Stromal cell of bone marrow (primary cell): Measurements from ENCODE around the gene MED12L.

Experiments
- DNase-seq: peaks from one replicate; pipeline ENCODE4 v3.0.0-alpha.2; 2012; ENCODE audit warnings: low read depth

The MED12L gene

DNA sequence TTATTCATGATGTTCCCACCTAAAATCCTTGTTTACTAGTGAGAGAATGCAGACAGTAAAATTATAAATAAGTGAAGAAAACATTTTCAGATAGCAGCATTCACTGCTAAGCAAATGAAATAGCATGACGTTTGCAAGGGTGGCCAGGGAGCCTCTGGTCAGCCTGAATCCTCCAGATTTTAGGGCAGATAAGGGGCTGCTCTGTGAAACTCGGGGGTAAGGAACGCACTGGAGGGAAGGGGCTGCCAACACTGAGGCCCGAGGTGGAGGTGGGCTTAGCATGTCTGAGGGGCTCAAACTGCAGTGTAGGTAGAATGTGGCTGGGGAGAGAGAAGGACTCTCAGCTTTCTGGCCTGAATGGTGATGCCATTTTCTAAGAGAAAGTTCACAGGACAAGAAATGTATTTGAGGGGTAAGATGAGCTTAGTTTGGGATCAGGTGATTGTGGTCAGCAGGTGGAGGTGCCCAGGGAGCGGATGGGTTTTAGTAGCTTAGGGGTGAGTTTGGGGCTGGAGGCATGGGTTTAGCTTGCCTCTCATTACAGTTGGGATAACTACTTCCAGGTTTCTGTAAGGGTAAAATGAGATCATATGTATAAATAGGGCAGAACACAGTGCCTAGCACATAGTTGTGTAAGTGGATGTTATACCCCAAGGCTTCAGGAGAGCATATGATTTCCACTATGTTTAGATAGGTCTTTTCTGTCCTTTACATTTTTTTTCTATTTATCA lies 97.0 kb downstream of the MED12L start:
- DNase-seq = no peak

- DNase-seq = no peak
These were observed 97.8 kb downstream of the MED12L start for GRCh38 chr3:151183265-151183671.

GRCh38 chr3:151191095-151191494 lies 105.6 kb downstream of the MED12L start:
- no peak for DNase-seq

DNA sequence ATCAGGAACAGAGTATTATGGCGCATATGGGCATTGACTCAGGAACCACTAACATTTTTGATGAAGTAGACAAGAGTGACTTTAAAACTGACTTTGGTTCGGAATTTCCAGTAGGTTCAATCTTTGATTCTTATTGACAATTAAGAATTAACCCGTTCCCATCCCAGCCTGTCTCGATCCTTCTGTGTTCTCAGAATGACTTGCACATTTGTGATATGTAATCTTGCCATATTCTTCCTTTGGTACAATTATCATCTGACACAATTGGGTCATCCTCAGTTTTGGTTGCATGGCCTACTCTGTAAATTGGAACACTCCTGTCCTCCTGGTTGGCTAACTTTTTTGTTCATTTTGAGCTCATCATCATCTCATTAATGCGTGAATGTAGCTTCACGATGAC lies 107.1 kb downstream of the MED12L start:
- DNase-seq = no peak

- DNase-seq = no peak
These were observed 110.4 kb downstream of the MED12L start for GRCh38 chr3:151195826-151196225.

DNA sequence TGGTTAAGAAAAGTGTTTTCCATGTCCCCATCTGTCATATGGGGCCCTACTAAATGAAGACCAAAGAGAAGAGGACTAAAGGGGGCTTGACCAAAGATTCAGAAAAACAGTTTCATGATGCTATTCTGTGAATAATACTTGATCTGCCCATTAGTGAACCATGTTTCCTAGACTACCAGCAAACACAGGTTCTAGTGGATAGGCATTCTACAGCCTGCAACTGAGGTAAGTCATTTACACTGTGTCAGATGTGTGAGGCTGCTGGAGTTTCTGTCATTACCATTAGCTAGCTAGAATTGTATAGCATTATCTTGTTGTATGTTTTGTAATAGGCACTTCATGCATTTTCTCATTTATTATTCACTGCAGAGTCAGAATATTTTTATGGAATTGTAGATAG lies 111.0 kb downstream of the MED12L start:
- DNase-seq = no peak

DNA sequence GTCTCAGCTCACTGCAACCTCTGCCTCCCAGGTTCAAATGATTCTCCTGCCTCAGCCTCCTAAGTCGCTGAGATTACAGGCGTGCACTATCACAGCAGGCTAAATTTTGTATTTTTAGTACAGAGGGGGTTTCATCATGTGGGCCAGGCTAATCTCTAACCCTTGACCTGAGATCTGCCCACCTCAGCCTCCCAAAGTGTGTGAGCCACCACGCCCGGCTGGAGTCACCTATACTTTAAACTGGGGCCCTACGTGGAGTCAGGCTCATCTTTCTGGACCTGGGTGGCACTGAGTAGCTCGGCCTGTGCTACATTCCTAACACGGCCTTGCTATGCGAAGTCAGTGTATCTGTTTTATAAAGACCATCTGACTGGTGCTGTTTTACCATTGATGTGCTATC lies 111.8 kb downstream of the MED12L start:
- DNase-seq = no peak

- no peak for DNase-seq
These were observed 112.7 kb downstream of the MED12L start for GRCh38 chr3:151197981-151198767.

DNA sequence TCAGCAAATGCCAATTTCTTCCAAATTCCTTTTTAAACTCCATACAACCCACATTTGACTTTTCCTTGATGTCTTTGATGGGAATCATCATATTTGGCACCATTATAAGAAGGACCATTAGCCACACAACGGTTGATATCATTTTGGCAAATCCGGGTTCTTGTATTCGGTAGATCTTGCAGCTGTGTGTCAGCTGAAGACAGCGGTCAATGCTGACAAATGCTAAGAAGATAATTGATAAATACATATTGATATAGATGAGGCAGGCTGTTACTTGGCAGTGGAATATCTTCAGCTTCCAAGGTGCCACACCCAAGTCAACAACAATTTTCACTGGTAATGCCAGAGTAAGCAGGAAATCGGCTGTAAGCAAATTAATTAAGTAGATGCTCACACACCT lies 113.4 kb downstream of the MED12L start:
- no peak for DNase-seq

- DNase-seq = no peak
These were observed 114.3 kb downstream of the MED12L start for GRCh38 chr3:151199554-151200438.

DNA sequence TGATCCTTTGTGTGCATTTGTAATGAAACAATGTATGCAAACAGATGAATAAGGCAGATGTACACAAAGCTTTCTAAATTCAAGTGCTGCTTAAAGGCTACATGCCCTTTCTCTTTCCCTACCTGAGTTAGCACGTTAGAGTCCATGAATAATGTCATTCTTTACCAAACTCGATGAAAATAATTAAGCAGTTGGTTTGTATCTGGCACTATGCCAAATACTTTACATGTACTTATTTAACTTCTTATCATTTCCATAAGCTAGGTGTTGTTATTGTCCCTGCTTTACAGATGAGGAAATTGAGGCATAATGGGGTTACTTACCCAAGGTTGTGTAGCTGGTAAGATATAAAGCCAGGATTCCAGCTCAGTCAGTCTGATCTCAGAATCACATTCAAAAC lies 115.1 kb downstream of the MED12L start:
- no peak for DNase-seq

GRCh38 chr3:151201051-151201730 lies 115.7 kb downstream of the MED12L start:
- no peak for DNase-seq

DNA sequence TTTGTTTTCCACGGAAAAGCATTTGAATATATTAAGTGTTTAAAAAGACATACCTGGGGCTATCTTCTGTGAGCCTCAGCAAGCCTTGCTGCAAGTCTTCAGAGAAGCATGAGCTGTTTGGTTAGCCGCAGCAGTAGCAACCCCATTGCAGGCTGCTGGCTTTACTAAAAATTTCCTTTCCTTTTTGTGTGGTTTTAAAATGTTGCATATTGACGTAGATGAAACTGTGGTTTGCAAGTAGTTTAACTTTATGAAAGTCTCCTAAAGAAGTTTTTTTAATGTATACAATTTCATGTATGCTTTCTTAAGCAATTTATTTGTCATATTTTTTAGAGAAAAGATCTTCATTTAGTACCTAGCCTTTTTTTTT lies 117.6 kb downstream of the MED12L start, which contains the start of gene GPR171:
Gene GPR171 (minus strand): TSS at position 166 of the 370 bp plus-strand sequence. CDS start 3,830 bp downstream, outside the sequence.
- DNase-seq = no peak

GRCh38 chr3:151204530-151205402 lies 119.3 kb downstream of the MED12L start:
- no peak for DNase-seq

GRCh38 chr3:151205482-151205881 lies 120.0 kb downstream of the MED12L start:
- DNase-seq = no peak

DNA sequence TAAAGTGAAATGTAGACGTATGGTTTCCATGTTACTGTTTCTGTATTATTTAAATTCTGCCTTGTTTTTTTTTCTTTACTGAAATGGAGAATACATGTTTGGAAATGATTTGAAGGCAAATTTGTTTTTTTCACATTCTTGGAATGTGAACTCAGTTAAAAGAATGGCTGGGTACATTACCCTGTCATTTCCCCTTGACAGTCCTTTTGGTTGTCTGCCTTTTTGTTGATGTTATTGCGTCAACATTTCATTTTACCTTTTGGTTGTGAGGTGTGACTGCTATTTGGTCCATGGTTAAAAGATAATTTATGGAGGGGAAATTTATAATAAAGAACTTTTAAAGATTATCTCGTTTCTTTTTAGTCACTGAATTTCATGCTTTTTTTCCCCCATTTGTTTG lies 120.7 kb downstream of the MED12L start:
- DNase-seq = no peak

DNA sequence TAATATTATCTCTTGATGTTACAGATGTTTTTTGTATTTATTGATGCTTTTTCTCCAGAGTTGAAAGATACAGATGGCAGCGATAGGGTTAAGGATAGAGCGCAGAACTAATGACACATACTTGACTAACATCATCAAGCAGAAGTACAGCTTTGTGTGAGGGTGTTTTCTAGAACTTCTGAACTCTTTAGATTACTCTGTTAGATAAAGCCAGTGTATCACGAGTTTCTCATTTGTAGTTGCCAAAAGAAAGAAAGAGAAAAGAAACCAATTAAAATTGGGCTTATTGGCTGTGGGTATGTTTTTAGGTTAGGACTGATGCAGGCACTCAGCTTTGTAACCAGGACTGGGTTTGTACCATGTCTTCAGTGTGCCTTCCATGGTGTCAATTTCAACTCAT lies 124.2 kb downstream of the MED12L start:
- no peak for DNase-seq

DNA sequence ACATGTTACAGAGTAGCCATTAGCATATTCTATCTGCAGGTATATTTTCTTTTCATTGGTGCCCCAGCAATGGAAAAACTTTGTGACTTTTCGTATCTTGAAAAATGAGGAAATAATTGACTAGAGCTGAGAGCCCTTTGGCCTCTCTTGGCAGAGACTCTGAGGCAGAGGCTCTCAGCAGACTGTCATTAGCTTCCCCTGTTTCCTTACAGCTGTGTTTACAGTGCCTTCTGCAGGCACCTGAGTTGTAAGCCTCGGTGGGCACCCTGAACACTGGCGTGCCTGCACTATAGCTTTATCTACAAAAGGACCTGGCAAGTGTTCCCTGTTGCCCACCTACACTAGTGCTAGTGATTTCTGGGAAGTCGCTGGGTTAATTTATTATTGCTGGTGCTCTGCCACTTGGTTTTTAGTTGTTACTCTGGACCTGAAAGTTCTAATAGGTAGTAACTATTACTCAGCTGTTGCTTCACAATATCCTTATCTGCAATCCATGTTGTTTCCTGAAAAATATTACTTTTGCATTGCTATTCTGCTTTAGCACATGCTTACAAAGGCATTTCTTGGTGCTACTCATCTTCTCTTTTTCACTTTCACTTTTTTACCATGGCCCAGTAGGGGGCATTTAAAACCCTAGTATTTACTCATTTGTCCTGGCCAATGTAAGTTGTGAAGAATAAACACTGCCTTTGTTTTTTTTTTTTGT lies 125.4 kb downstream of the MED12L start:
- DNase-seq = no peak

- DNase-seq = no peak
These were observed 127.7 kb downstream of the MED12L start for GRCh38 chr3:151213151-151213550.

GRCh38 chr3:151213881-151214280 lies 128.4 kb downstream of the MED12L start:
- no peak for DNase-seq
